HG03135 (cell line): ENCODE data around the gene LIAS.
A peak's percentile ranks its signal among the peaks of the same experiment; 100 is the strongest.
"Not testable (repeated sequence)": the region's sequence is repeated elsewhere in the genome, so short reads cannot be mapped to it uniquely, and the experiment has no call there.

Experiments used
- ATAC-seq: cut with Tn5 transposase; IDR thresholded peaks from one replicate; pipeline ENCODE4 v1.9.1; 2021; ENCODE audit warnings: mild to moderate bottlenecking, moderate library complexity; ENCODE audit not compliant: unreplicated experiment

Gene LIAS

GRCh38 chr4:39495446-39496213 is 36.8 kb downstream of the LIAS start:
- no peak for ATAC-seq

GRCh38 chr4:39497909-39498726 is 39.3 kb downstream of the LIAS start:
- no peak for ATAC-seq

- ATAC-seq = no peak
Measured at GRCh38 chr4:39498727-39499020, 39.8 kb downstream of the LIAS start.

GRCh38 chr4:39502019-39502663 is 43.3 kb downstream of the LIAS start:
- no peak for ATAC-seq

GRCh38 chr4:39502664-39503035 is 43.8 kb downstream of the LIAS start:
- not testable (repeated sequence) for ATAC-seq

GRCh38 chr4:39504538-39504937 is 45.7 kb downstream of the LIAS start:
- ATAC-seq = no peak

GRCh38 chr4:39505581-39505980 is 46.7 kb downstream of the LIAS start:
- no peak for ATAC-seq

GRCh38 chr4:39510348-39510929 is 51.6 kb downstream of the LIAS start:
- ATAC-seq = no peak

GRCh38 chr4:39514266-39514665 is 55.4 kb downstream of the LIAS start:
- not testable (repeated sequence) for ATAC-seq

GRCh38 chr4:39514888-39515401 is 56.1 kb downstream of the LIAS start:
- no peak for ATAC-seq

GRCh38 chr4:39515669-39516401 is 57.0 kb downstream of the LIAS start:
- ATAC-seq = not testable (repeated sequence)

- ATAC-seq = no peak
Measured at GRCh38 chr4:39516407-39516966, 57.6 kb downstream of the LIAS start.

GRCh38 chr4:39518484-39518883 is 59.6 kb downstream of the LIAS start:
- ATAC-seq = no peak

- no peak for ATAC-seq
Measured at GRCh38 chr4:39521253-39521919, 62.5 kb downstream of the LIAS start.

GRCh38 chr4:39522068-39522467 is 63.2 kb downstream of the LIAS start:
- no peak for ATAC-seq

GRCh38 chr4:39524161-39524957 is 65.5 kb downstream of the LIAS start:
- no peak for ATAC-seq

GRCh38 chr4:39525822-39526690 is 67.2 kb downstream of the LIAS start:
- no peak for ATAC-seq

GRCh38 chr4:39526765-39527295 is 68.0 kb downstream of the LIAS start:
- peak; percentile 28 for ATAC-seq
